ENCODE data around the gene HSPG2. TPM values are rescaled to one million over a fixed set of nuclear protein-coding genes. Genes with fewer than 3 reads are reported as not detected.

The HSPG2 gene
- total and polyA plus RNA-seq, 2 of the 8 experiments (the other 6 are each of a cell fraction or from before 2014, with no cell fraction given), result 17.8 to 111 TPM

DNA sequence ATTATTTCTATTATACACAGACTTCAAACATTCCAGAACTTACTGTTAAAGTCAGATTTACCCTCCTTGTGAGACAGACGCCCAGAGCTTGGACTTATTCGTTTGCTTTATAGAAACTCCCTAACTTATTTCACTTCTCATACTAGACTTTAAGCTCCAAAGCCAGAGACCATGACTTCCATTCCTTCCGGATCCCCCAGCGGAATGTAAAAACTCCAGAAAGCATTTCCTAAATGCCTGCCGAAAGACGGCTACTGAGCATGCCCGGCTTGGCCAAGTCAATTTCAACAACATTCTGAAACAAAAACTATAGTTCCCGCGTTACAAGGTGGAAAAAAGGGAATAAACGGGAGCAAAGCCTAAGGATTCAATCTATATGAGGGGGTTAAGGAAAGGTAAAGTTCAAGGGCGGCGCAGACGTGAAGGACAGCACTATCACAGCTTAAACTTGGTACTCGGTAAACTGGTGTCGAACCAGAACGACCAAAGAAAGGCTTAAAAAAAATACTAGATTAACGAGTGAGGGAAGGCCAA is 155.2 kb downstream of the HSPG2 start:
- DNase-seq (ENCODE audit: low read depth in 1 of 2, low spot score in 2 of 2), result no peak
- Histone ChIP-seq H3K4ac (replicated peaks; ENCODE audit: insufficient read length, low read depth, low read length) (no peak overlapping the region), H2BK15ac (ENCODE audit: low read length) (no peak overlapping the region), H4K91ac (replicated peaks; ENCODE audit: insufficient read length, low read length) (no peak overlapping the region), H2AFZ (ENCODE audit: low read length) (no peak overlapping the region), H3K18ac (ENCODE audit: extremely low read depth, low read length) (no peak overlapping the region), H3K23ac (ENCODE audit: insufficient read length) (no peak overlapping the region), H3K4me2 (ENCODE audit: insufficient read depth in 1 of 2, low read depth in 2 of 2, low read length in 2 of 2) (peak overlapping the region; percentile 58 to 78), H3K79me1 (ENCODE audit: low read depth, low read length) (no peaks in the 10 kb centered on the region; the same call in 1 of the 2 replicates), H3K36me3 (ENCODE audit: control insufficient read depth in 2 of 4, insufficient read depth in 4 of 4, low read length in 3 of 4) (no peaks in the 10 kb centered on the region), H2BK5ac (ENCODE audit: low read depth, low read length) (peak overlapping the region; percentile 94), H3K79me2 (ENCODE audit: control insufficient read depth in 1 of 2, insufficient read depth in 2 of 2, low read length in 2 of 2) (peaks cover 42 to 57% of the 10 kb centered on the region in 2 experiments), H2AK5ac (ENCODE audit: low read depth, low read length) (no peak overlapping the region), H3K9me3 (ENCODE audit: insufficient read depth in 2 of 2, low read depth in 1 of 2, low read length in 1 of 2) (no peaks in the 10 kb centered on the region), H3K14ac (ENCODE audit: insufficient read length) (no peak overlapping the region), H4K5ac (ENCODE audit: insufficient read length, low read depth, low read length) (no peak overlapping the region), H2BK12ac (ENCODE audit: low read depth, low read length) (0 out of 2 replicates have a peak overlapping the region, but pooled peaks have one; percentile 45), H3K56ac (replicated peaks; ENCODE audit: insufficient read length, low read depth, low read length) (no peak overlapping the region), H2BK120ac (replicated peaks; ENCODE audit: low read depth, low read length) (no peak overlapping the region), H4K8ac (ENCODE audit: extremely low read depth, insufficient read depth, low read length) (no peak overlapping the region), H3K4me3 (ENCODE audit: extremely low read depth in 1 of 4, insufficient read depth in 2 of 4, low read depth in 3 of 4, low read length in 4 of 4) (peak overlapping the region; percentile 78 to 84 (median 80)), H3K9ac (replicated peaks in 1 of 4; ENCODE audit: extremely low read depth in 1 of 4, low read depth in 3 of 4, low read length in 3 of 4) (peak overlapping the region; percentile 71 to 97 (median 92)), H4K20me1 (replicated peaks in 1 of 2; ENCODE audit: control insufficient read depth in 1 of 2, insufficient read depth in 2 of 2, low read length in 2 of 2) (peaks cover 0 to 3% of the 10 kb centered on the region in 2 experiments), H3K27me3 (replicated peaks in 1 of 4; ENCODE audit: control insufficient read depth in 3 of 4, extremely low read depth in 1 of 4, insufficient read depth in 3 of 4, low read length in 3 of 4) (no peaks in the 10 kb centered on the region), H3K27ac (ENCODE audit: low read depth, low read length) (peak overlapping the region; percentile 67), H3K4me1 (replicated peaks in 1 of 4; ENCODE audit: control insufficient read depth in 3 of 4, insufficient read depth in 4 of 4, low read length in 3 of 4) (peaks cover 0 to 4% (median 1%) of the 10 kb centered on the region in 4 experiments; a peak in 3 of 7 replicates), H3K23me2 (ENCODE audit: low read depth, low read length) (peaks cover 6% of the 10 kb centered on the region), H2BK20ac (ENCODE audit: low read length) (no peak overlapping the region)
- ChIA-PET POLR2A (ENCODE audit: partially characterized antibody) (interaction anchor here (0.7 to 3.9 kb wide), 24 partner anchors 8 to 258 kb away, joined by 3 to 26 read pairs (median 4); no protein-coding TSS in a partner anchor), CTCF (ENCODE audit: partially characterized antibody) (interaction anchor here (0.7 to 1.7 kb wide), 14 partner anchors 9 to 363 kb away, joined by 3 to 6 read pairs (median 3); no protein-coding TSS in a partner anchor)
- FAIRE-seq, result no peak
- TF ChIP-seq NRF1 (IDR thresholded peaks at IDR 0.05; ENCODE audit: low read depth, low read length), result peak; percentile 9; the same call in 1 of the 2 replicates
- TF ChIP-seq YY1 (IDR thresholded peaks at IDR 0.05; ENCODE audit: low read depth, low read length), result no peak
- 3% methylated on average over 17 of the region's 17 CpGs; no CpG with 5 or more reads in 1 of the 2 experiments for WGBS, 2 experiments (ENCODE audit: extremely low coverage in 1 of 2, insufficient coverage in 1 of 2, insufficient read length in 1 of 2, insufficient replicate concordance in 2 of 2, low coverage in 1 of 2, low lambda C conversion rate in 2 of 2, missing lambda C conversion rate in 1 of 2)
